Transverse colon (tissue), 4 donors: ENCODE results near the gene ROMO1. TPM values are rescaled to one million over a fixed set of nuclear protein-coding genes. Genes with fewer than 3 reads are reported as not detected.
"Not testable (repeated sequence)": the region's sequence is repeated elsewhere in the genome, so short reads cannot be mapped to it uniquely, and the experiment has no call there.

Experiments
- DNase-seq: peaks from one replicate; pipeline ENCODE4 v3.0.0-alpha.2; 2019
- H3K27ac ChIP-seq, 4 donors: fragments of 200-600 bp; sonication (generic); 2 replicates each; pipeline ENCODE4 v1.5.1; 2016 to 2018; ENCODE audit warnings: inconsistent platforms in 4 of 4
- H3K27me3 ChIP-seq: fragments of 200-600 bp; sonication (generic); 2 replicates; pipeline ENCODE4 v1.5.1; 2017; ENCODE audit warnings: inconsistent platforms
- H3K36me3 ChIP-seq, 4 donors: fragments of 200-600 bp; sonication (generic); 2 replicates each; pipeline ENCODE4 v1.5.1; 2017 to 2019; ENCODE audit warnings: inconsistent platforms in 4 of 4
- H3K4me1 ChIP-seq, 4 donors: fragments of 200-600 bp; sonication (generic); 2 replicates each; pipeline ENCODE4 v1.5.1; 2017 to 2020; ENCODE audit warnings: inconsistent platforms in 4 of 4
- H3K4me3 ChIP-seq, 4 donors: fragments of 200-600 bp; sonication (generic); 1 replicate in 1 of 4; 2 replicates in 3 of 4; pipeline versions ENCODE4 v1.5.1 to v1.6.1; 2017 to 2019; ENCODE audit warnings: inconsistent platforms in 4 of 4
- H3K9me3 ChIP-seq, 2 donors: fragments of 200-600 bp; sonication (generic); 2 replicates each; pipeline ENCODE4 v1.5.1; 2017 to 2019; ENCODE audit warnings: inconsistent platforms in 2 of 2
- EP300 ChIP-seq: sonication (generic); formaldehyde crosslinking; IDR thresholded peaks from one replicate; pipeline ENCODE4 v1.6.1; 2017; ENCODE audit warnings: antibody characterized with exemption, low read depth
- POLR2A ChIP-seq: fragments of 450-650 bp; IDR thresholded peaks from one replicate; pipeline ENCODE4 v1.6.1; 2016; ENCODE audit warnings: antibody characterized with exemption, mild to moderate bottlenecking, moderate library complexity
- POLR2AphosphoS5 ChIP-seq, 3 donors: sonication (generic); formaldehyde crosslinking; IDR thresholded peaks; one replicate each; pipeline ENCODE4 v1.6.1; 2016; ENCODE audit warnings: antibody characterized with exemption in 3 of 3
- WGBS, 2 donors: methylation state at CpG; one replicate each; pipeline ENCODE4 v1.1.5; 2018; ENCODE audit warnings: low coverage in 1 of 2; 5-methylcytosine and 5-hydroxymethylcytosine counted together
- in situ Hi-C, 4 donors: fragments of 200-750 bp; cut with MboI; loops; one replicate each; pipeline versions ENCODE4 v1.15.0 to v1.15.1; 2017; ENCODE audit warnings: low sequenced_read_pairs in 3 of 4, low pct_ligation_motif_present in 1 of 4, low pct_unique_long_range_greater_than_20kb in 1 of 4
- intact Hi-C: fragments of 100-400 bp; cut with DNase I; formaldehyde crosslinking; loops from one replicate; pipeline ENCODE4 v1.15.1; 2023; ENCODE audit warnings: low total_unique reads
- total RNA-seq, 4 donors: library from RNA; depleted of rRNA; stranded (reverse); fragments of >200 nt; gene quantifications; one replicate each; pipeline ENCODE4 v1.1.0, GENCODE V29; 2016
- TF ChIP-seq, protein P1 (sequence below), 5 experiments: fragments of 200-600 bp in 3 of 5; fragments of 450-650 bp in 2 of 5; sonication (generic) in 3 of 5; IDR thresholded peaks; 1 replicate in 2 of 5; 2 replicates in 3 of 5; pipeline ENCODE4 v1.5.1; 2016 to 2017; ENCODE audit warnings: antibody characterized with exemption in 5 of 5, inconsistent platforms in 3 of 5, mild to moderate bottlenecking in 2 of 5, moderate library complexity in 1 of 5

Gene ROMO1
- total RNA-seq, 4 donors from 2014 or later, result 114 to 416 (median 182) TPM

DNA sequence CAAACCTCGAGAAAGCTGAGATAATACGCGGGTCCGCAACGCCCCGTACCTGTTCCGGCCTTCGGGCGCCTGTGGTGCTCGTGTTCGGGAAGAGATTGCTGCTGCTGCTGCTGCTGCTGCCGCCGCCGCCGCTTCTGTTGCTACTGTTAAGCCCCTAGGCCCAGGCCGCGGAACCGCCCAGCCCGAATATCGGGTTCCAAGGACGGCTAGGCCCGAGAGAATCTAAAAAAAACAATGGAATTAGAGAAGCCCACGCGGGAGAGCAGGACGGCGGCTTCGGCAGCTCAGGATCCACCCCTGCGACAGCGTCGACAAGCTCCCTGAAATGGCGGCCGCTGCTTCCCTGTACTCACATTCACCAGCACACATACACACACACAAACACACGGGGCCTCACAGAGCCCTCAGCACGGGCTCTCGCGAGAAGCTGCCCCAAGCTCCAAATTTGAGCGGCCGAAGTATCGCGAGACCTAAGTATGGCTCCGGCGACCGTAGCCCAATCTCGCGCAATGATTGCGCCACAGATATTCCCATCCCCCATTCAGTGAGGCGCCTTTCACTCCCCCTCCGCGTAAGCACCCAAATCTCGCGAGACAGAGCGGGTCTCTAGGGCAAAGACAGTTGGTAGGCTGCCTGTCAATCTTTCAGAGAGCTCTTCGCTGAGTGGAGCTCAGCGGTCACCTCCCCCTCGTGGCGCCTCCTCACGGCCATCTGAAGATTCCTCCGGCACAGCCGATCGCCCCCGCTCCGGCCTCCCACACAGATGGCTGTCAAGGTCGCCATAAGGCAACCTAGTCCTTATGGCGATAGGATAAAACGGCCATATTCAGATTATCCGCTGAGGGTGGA, 42.9 kb downstream of the ROMO1 start, which contains the start of gene RBM39:
TSS of gene RBM39 (minus strand) at position 369 of the 849 bp plus-strand sequence. CDS start 1,386 bp downstream, outside the sequence.
- in situ Hi-C loops (no loop called here), intact Hi-C loops (loop anchor here (10.0 kb wide), 1 partner anchor 133 kb away; no protein-coding TSS in a partner anchor)
- TF ChIP-seq EP300, result peak; percentile 30
- TF ChIP-seq, protein P1, sequence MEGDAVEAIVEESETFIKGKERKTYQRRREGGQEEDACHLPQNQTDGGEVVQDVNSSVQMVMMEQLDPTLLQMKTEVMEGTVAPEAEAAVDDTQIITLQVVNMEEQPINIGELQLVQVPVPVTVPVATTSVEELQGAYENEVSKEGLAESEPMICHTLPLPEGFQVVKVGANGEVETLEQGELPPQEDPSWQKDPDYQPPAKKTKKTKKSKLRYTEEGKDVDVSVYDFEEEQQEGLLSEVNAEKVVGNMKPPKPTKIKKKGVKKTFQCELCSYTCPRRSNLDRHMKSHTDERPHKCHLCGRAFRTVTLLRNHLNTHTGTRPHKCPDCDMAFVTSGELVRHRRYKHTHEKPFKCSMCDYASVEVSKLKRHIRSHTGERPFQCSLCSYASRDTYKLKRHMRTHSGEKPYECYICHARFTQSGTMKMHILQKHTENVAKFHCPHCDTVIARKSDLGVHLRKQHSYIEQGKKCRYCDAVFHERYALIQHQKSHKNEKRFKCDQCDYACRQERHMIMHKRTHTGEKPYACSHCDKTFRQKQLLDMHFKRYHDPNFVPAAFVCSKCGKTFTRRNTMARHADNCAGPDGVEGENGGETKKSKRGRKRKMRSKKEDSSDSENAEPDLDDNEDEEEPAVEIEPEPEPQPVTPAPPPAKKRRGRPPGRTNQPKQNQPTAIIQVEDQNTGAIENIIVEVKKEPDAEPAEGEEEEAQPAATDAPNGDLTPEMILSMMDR (IDR thresholded peaks at IDR 0.05), result peak; percentile 29 to 55 (median 43)
- TF ChIP-seq POLR2A, result peak; percentile 98
- TF ChIP-seq POLR2AphosphoS5 (IDR thresholded peaks at IDR 0.05), result peak; percentile 98 to 99 (median 98)
- H3K4me3 ChIP-seq, result peak within 1 kb of the TSS; percentile 80 to 97 (median 83)
- 0% methylated on average over 4 to 65 of the region's 66 CpGs for WGBS, 2 donors
- no peaks in the 10 kb centered on the region for H3K9me3 ChIP-seq
- no peaks in the 10 kb centered on the region for H3K27me3 ChIP-seq
- peaks cover 0 to 31% (median 15%) of the 10 kb centered on the region in 4 donors for H3K36me3 ChIP-seq
- H3K27ac ChIP-seq, result peak within 1 kb of the TSS; percentile 98 to 100 (median 99)
- peaks cover 13 to 42% (median 29%) of the 10 kb centered on the region in 4 donors for H3K4me1 ChIP-seq
- peak; percentile 100 for DNase-seq

DNA sequence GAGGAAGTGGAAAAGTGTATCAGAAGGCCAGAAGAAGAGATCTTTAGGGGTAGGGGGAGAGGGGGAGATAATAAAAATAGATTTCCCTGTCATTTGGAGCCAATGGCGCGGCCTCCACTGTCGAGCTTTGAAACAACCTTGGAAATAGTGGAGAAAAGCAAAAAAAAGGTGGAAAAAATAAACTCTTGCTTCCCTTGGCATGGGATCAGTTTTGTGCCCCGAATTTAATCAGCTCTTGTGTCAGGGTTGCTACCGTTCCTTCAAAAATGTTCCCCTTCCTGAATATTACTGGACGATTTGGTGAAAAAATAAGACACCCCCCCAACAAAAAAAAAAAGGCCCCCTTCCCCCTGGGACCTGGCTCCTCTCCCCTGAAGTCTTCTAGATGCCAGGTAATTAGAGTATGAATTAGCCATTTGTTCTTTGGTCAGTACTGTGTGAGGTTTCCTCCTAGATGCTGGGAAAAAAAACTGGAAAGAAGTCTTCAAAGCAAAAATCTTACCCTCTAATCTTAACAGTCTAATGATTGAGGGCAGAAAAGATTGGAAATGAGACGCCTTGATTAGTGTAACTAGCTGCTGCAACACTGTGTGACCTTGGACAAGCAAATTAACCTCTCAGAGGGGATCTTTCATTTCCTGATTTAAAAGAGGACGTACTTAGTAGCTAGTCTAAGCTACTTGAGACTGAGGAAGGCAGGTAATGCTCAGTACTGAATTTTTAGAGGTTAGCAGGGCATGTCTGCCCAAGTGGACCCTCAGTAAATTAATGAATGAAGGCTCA, 43.7 kb downstream of the ROMO1 start:
- 0 to 1% methylated on average over 5 to 8 of the region's 8 CpGs for WGBS, 2 donors
- H3K9me3 ChIP-seq, result no peaks in the 10 kb centered on the region
- intact Hi-C loops, result loop anchor here (10.0 kb wide), 1 partner anchor 132 kb away; no protein-coding TSS in a partner anchor
- H3K4me3 ChIP-seq, result peak overlapping the region; percentile 52 to 80 (median 64)
- peaks cover 13 to 39% (median 28%) of the 10 kb centered on the region in 4 donors for H3K4me1 ChIP-seq
- in situ Hi-C loops, result no loop called here
- TF ChIP-seq POLR2AphosphoS5 (IDR thresholded peaks at IDR 0.05), result peak in 2 of 3 donors; percentile 37 to 39
- TF ChIP-seq, protein P1 (IDR thresholded peaks at IDR 0.05), result peak in 2 of 5 experiments; percentile 1 to 6
- no peak for TF ChIP-seq POLR2A
- TF ChIP-seq EP300, result no peak
- DNase-seq, result no peak
- H3K27ac ChIP-seq, result peak overlapping the region; percentile 96 to 99 (median 98)
- peaks cover 0 to 23% (median 11%) of the 10 kb centered on the region in 4 donors for H3K36me3 ChIP-seq
- no peaks in the 10 kb centered on the region for H3K27me3 ChIP-seq

DNA sequence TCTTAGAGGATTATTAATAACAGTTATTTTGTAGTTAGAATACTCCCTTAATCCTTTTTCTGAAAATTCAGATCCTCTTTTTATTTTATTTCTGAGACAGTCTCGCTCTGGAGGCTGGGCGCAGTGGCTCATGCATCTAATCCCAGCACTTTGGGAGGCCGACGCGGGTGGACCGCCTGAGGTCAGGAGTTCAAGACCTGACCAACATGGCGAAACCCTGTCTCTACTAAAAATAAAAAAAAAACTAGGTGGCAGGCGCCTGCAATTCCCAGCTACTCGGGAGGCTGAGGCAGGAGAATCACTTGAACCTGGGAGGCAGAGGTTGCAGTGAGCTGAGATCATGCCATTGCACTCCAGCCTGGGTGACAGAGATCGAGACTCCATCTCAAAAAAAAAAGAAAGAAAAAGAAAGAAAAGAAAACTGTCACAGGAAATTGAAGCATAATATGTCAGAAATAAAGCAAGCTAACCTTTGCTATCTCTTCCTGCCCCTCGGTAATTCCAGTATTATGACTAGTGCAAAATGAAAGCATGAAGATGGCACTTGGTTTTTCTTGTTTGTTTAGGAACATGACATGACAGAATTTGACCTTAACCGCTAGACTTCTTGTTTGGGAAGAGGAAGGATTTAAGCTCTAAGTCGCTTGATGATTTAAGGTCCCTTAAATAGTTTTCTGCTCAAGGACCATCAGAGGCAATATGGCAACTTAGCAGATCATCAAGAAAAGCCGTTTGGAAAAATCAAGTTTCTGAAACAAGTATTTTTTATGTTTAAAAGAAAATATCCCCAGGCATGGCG, 44.7 kb downstream of the ROMO1 start:
- Histone ChIP-seq H3K4me3 (peak overlapping the region in 1 of 4 donors; percentile 66), H3K4me1 (peaks cover 11 to 30% (median 22%) of the 10 kb centered on the region in 4 donors), H3K27ac (peak overlapping the region; percentile 96 to 99 (median 98)), H3K36me3 (peaks cover 0 to 14% (median 6%) of the 10 kb centered on the region in 4 donors), H3K9me3 (no peaks in the 10 kb centered on the region), H3K27me3 (no peaks in the 10 kb centered on the region)
- WGBS, 2 donors, result 60 to 77% methylated on average over 10 to 15 of the region's 15 CpGs
- no peak for DNase-seq
- in situ Hi-C loops, result no loop called here
- TF ChIP-seq, protein P1 (IDR thresholded peaks at IDR 0.05), result no peak
- no peak for TF ChIP-seq EP300
- no peak for TF ChIP-seq POLR2AphosphoS5 (IDR thresholded peaks at IDR 0.05)
- no peak for TF ChIP-seq POLR2A
- intact Hi-C loops, result loop anchor here (10.0 kb wide), 1 partner anchor 131 kb away; no protein-coding TSS in a partner anchor

DNA sequence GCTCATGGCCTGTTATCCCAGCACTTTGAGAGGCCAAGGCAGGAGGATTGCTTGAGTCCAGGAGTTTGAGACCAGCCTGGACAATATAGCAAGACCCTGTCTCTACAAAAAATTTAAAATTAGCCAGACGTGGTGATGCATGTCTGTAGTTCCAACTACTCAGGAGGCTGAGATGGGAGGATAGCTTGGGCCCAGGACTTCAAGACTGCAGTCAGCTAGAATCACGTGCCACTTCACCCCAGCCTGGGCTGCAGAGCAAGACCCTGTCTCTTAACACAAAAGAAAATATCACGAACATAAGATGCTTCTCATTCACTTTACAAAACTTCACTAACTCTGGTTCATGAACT, 45.3 kb downstream of the ROMO1 start:
- Histone ChIP-seq H3K4me1 (peaks cover 6 to 24% (median 17%) of the 10 kb centered on the region in 4 donors), H3K27ac (peak overlapping the region; percentile 96 to 99 (median 98)), H3K4me3 (peak overlapping the region in 1 of 4 donors; percentile 66)
- in situ Hi-C loops, H3K27me3 ChIP-seq, H3K9me3 ChIP-seq, DNase-seq, H3K36me3 ChIP-seq: not testable (repeated sequence)
- intact Hi-C loops, result loop anchor here (10.0 kb wide), 1 partner anchor 130 kb away; no protein-coding TSS in a partner anchor
- 93 to 95% methylated on average over 3 of the region's 3 CpGs for WGBS, 2 donors
